ENCODE data around the gene TPD52L2. TPM values are rescaled to one million over a fixed set of nuclear protein-coding genes. Genes with fewer than 3 reads are reported as not detected.

TPD52L2 gene
- total RNA-seq, 1 donor from 2014 or later, result 85.5 TPM

- no peak overlapping the region for H3K27ac Mint-ChIP-seq (ENCODE audit: unreplicated experiment)
- peaks cover 13% of the 10 kb centered on the region for H3K27me3 Mint-ChIP-seq (ENCODE audit: unreplicated experiment)
- no peak for DNase-seq (ENCODE audit: low spot score)
- H3K36me3 Mint-ChIP-seq (ENCODE audit: low read depth, unreplicated experiment), result peaks cover 11% of the 10 kb centered on the region
- peak overlapping the region; percentile 96 for H3K4me3 Mint-ChIP-seq (ENCODE audit: unreplicated experiment)
- no peak for TF ChIP-seq CTCF (IDR thresholded peaks at IDR 0.05; ENCODE audit: unreplicated experiment)
- H3K9me3 Mint-ChIP-seq (ENCODE audit: unreplicated experiment), result no peaks in the 10 kb centered on the region
- H3K4me1 Mint-ChIP-seq (ENCODE audit: unreplicated experiment), result peaks cover 35% of the 10 kb centered on the region
Measured at GRCh38 chr20:63828545-63828944, 36.5 kb upstream of the TPD52L2 start.

GRCh38 chr20:63828951-63829350 is 36.1 kb upstream of the TPD52L2 start:
- H3K27me3 Mint-ChIP-seq (ENCODE audit: unreplicated experiment), result peaks cover 13% of the 10 kb centered on the region
- peaks cover 11% of the 10 kb centered on the region for H3K36me3 Mint-ChIP-seq (ENCODE audit: low read depth, unreplicated experiment)
- no peak for TF ChIP-seq CTCF (IDR thresholded peaks at IDR 0.05; ENCODE audit: unreplicated experiment)
- DNase-seq (ENCODE audit: low spot score), result no peak
- H3K27ac Mint-ChIP-seq (ENCODE audit: unreplicated experiment), result peak overlapping the region; percentile 72
- peak overlapping the region; percentile 96 for H3K4me3 Mint-ChIP-seq (ENCODE audit: unreplicated experiment)
- peaks cover 32% of the 10 kb centered on the region for H3K4me1 Mint-ChIP-seq (ENCODE audit: unreplicated experiment)
- no peaks in the 10 kb centered on the region for H3K9me3 Mint-ChIP-seq (ENCODE audit: unreplicated experiment)

DNA sequence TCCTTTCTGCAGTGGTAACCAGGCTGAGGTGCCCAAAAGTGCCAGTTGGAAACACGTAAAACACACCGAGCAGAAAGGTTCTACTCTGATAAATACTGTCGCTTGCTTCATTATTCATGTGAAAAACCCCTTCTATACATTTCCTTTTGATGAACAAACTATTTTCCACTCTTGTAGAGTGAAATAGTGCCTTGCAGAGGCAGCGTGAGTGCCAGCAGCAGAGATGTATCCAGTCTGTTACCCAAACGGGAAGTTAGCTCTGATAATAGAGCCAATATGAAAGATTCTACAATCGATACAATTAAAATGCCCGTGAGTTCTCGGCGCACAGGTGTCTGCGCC is 35.5 kb upstream of the TPD52L2 start:
- Mint-ChIP-seq H3K36me3 (ENCODE audit: low read depth, unreplicated experiment) (peaks cover 11% of the 10 kb centered on the region), H3K27ac (ENCODE audit: unreplicated experiment) (peak overlapping the region; percentile 72), H3K4me3 (ENCODE audit: unreplicated experiment) (peak overlapping the region; percentile 96), H3K4me1 (ENCODE audit: unreplicated experiment) (peaks cover 29% of the 10 kb centered on the region), H3K27me3 (ENCODE audit: unreplicated experiment) (peaks cover 13% of the 10 kb centered on the region), H3K9me3 (ENCODE audit: unreplicated experiment) (no peaks in the 10 kb centered on the region)
- DNase-seq (ENCODE audit: low spot score), result no peak
- no peak for TF ChIP-seq CTCF (IDR thresholded peaks at IDR 0.05; ENCODE audit: unreplicated experiment)

- DNase-seq (ENCODE audit: low spot score), result no peak
- no peak for TF ChIP-seq CTCF (IDR thresholded peaks at IDR 0.05; ENCODE audit: unreplicated experiment)
- Mint-ChIP-seq H3K4me3 (ENCODE audit: unreplicated experiment) (peak overlapping the region; percentile 96), H3K9me3 (ENCODE audit: unreplicated experiment) (no peaks in the 10 kb centered on the region), H3K4me1 (ENCODE audit: unreplicated experiment) (peaks cover 29% of the 10 kb centered on the region), H3K27ac (ENCODE audit: unreplicated experiment) (peak overlapping the region; percentile 72), H3K27me3 (ENCODE audit: unreplicated experiment) (peaks cover 15% of the 10 kb centered on the region), H3K36me3 (ENCODE audit: low read depth, unreplicated experiment) (peaks cover 11% of the 10 kb centered on the region)
Measured at GRCh38 chr20:63829945-63830835, 34.9 kb upstream of the TPD52L2 start.
